ENCODE data around the gene LBH.

The LBH gene

DNA sequence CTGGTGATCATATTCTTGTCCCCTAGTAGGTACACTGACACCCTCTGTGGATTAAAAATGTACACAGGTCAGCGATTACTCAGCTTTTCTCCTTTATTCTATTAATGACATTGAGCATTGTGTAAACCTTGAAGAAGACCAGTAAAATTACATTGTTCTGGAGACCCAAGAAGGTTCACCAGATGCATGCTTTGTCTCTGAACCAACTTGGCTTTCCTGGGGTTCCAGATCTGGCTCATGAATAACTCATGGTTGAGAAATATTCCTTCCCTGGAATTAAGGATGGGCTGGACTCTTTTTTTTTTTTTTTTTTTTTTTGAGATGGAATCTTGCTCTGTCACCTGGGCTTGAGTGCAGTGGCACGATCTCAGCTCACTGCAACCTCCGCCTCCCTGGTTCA, 11.9 kb downstream of the LBH start:
- TF ChIP-seq, protein P1, sequence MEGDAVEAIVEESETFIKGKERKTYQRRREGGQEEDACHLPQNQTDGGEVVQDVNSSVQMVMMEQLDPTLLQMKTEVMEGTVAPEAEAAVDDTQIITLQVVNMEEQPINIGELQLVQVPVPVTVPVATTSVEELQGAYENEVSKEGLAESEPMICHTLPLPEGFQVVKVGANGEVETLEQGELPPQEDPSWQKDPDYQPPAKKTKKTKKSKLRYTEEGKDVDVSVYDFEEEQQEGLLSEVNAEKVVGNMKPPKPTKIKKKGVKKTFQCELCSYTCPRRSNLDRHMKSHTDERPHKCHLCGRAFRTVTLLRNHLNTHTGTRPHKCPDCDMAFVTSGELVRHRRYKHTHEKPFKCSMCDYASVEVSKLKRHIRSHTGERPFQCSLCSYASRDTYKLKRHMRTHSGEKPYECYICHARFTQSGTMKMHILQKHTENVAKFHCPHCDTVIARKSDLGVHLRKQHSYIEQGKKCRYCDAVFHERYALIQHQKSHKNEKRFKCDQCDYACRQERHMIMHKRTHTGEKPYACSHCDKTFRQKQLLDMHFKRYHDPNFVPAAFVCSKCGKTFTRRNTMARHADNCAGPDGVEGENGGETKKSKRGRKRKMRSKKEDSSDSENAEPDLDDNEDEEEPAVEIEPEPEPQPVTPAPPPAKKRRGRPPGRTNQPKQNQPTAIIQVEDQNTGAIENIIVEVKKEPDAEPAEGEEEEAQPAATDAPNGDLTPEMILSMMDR (IDR thresholded peaks at IDR 0.05; ENCODE audit: extremely low read depth, missing control alignments) = no peak
- no peak for DNase-seq (ENCODE audit: low spot score)

DNA sequence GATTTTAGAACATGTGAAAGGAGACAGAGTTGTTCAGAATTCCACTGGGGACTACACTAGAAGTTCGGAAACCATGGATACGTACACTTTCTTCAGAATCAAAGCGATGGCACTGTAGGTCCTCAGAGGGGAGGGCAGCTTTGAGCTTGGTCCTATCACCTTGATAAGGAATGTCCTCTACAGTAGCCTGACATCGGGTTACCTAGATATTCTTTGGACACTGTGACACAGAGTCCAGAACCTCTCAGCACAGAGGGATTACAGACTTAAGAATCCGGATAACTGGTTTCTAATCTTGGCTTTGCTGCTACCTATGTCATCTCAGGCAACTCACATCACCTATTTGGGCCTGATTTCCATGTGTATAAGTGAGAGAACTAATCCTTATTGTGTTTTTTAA, 14.0 kb downstream of the LBH start:
- DNase-seq (ENCODE audit: low spot score) = no peak
- TF ChIP-seq, protein P1 (IDR thresholded peaks at IDR 0.05; ENCODE audit: extremely low read depth, missing control alignments) = no peak

DNA sequence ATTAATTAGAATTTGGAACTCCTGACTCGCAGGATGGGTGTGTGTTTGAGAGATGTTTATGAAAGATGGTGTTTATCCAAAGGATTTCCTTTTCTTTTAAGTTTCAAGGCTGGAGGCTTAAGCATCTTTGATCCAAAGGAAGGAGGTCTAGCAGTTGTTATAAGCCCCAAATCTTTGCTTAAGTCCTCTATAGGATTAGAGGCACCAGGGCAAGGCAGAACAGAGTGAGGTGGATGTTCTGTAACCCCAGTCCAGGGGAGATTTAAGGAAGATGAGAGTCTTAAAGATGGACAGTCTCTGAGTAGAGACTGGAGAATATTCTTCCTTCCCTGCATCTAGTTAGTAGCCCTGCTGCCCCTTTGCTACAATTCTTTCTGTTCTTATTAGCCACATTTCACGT, 17.5 kb downstream of the LBH start:
- TF ChIP-seq, protein P1 (IDR thresholded peaks at IDR 0.05; ENCODE audit: extremely low read depth, missing control alignments) = no peak
- DNase-seq (ENCODE audit: low spot score) = no peak

DNA sequence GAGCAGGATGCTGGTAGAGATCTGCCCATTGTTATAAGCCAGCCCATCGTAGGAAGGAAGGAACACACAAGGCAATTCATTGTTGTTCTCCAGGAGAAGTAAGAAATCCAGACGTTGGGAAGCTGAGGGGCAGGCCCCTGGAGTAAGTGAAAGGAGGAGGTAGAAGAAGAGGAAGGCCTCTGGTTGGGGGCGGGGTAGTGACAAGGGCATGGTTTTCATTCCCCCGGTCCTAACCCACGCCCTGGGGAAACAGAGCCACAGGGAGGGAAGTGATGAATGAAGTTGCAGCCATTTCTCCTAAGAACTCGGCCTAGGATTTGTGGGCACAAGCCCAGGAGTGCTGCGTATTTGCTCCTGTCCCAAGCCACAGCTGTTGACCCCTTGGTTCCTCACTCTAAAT, 18.0 kb downstream of the LBH start:
- DNase-seq (ENCODE audit: low spot score) = no peak
- TF ChIP-seq, protein P1 (IDR thresholded peaks at IDR 0.05; ENCODE audit: extremely low read depth, missing control alignments) = no peak

DNA sequence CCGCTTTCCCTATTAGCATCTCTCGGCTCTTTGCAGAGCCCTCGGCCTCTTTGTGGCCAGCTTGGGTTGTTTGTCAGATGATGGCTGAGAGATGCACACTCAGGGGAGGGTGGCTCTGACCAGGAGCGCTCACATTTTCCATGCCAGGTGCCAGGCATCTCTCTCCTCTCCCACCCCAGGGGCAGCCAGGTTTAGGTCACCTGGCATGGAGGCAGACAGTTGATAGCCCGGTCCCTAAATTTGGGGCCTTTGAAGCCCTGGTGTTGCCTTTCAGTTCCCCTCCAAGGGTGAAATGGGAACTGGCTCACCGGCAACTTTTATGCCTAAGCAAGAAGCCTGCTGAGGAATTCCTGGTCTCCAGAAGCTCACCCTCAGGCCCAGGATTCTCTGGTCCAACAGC, 19.1 kb downstream of the LBH start:
- DNase-seq (ENCODE audit: low spot score) = no peak
- TF ChIP-seq, protein P1 (IDR thresholded peaks at IDR 0.05; ENCODE audit: extremely low read depth, missing control alignments) = no peak

DNA sequence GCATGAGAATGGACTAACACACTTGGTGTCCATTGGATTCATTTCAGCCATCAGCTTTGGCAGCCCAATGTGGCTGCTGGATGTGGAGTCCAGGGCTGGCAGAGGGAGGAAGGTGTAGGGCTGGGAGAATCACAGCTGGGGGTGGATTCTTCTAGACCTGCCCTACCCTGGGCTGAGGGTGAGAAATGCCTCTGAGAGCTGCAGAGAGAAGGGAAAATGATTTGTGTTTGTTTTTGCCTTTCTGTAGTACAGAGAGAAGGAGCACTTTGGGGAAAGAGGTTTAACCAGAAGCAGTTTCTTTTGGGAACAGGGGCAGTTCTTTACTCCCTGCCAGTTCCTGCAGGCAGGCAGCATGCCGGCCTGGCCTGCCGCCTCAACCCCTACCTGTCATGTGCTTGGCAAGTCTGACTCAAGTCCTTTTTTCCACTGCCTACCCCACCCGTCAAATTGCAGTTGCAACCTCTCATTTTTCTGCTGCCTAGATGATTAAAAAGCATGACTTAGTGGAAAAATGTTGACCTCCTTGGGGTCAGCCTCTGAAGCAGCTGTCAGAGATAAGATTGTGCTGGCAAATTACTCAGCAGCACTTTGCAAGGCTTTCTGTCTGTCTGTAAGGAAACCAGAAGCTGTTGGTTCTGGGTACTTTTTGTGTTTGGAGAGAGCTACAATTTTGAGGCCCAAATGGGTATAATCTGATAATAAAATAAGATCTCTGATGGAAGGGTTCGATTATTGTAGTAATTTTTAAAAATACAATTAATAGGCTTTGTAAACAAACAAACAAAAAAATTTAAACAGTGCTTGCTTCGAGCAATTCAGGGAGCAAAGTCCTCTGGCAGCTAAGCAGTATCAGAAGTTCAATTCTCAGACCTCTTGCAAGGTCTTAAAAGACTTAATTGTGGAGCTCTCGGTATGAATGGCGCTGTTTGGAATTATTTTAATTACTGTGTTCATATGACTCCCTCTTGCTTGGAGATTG, 21.7 kb downstream of the LBH start:
- TF ChIP-seq, protein P1 (IDR thresholded peaks at IDR 0.05; ENCODE audit: extremely low read depth, missing control alignments) = no peak

DNA sequence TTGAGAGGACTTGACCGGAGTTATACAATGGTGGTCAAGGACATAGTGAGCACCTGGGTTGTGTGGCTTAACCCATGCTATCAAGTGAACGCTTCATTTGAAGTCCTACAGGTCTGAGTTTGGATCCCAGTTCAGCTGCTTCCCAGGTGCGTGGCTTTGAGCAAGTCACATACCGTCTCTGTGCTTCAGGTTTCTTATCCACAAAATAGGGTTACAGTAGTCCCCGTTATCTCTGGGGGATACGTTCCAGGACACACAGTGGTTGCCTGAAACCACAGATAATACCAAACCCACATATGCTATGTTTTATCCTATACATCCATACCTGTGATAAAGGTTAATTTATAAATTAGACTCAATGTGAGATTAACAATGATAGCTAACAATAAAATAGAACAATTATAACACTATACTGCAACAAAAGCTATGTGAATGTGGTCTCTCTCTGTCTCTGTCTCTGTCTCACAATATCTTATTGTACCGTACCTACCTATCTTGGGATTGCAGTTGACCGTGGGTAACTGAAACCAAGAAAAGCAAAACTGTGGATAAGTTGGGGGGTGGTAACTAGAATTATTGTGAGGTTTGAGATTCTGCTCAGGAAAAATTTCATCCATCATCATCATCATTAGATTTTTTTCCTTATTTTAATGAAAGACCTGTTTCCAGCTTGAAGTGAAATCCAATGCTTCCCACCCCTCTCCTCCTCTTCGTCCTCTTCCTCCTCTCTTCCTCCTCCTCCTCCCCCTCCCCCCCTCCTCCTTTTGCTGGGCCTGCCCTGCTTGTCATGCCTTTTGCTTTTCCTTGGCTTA, 22.7 kb downstream of the LBH start:
- TF ChIP-seq, protein P1 (IDR thresholded peaks at IDR 0.05; ENCODE audit: extremely low read depth, missing control alignments) = no peak
- no peak for DNase-seq (ENCODE audit: low spot score)

More for the DNA sequence above, 21.7 kb downstream of the LBH start:
- DNase-seq (ENCODE audit: low spot score) = no peak

Data from GM20000 (cell line).